DOHH2 (cell line): ENCODE results near the gene ZNF785.

Source experiments
- CTCF ChIP-seq: fragments of 200-600 bp; sonication (generic); IDR thresholded peaks from one replicate; pipeline ENCODE4 v1.5.1; 2014; ENCODE audit warnings: antibody characterized with exemption, mild to moderate bottlenecking, low read depth, low read length; ENCODE audit not compliant: poor library complexity, severe bottlenecking
- EZH2phosphoT487 ChIP-seq: fragments of 200-600 bp; sonication (generic); IDR thresholded peaks from 2 replicates; pipeline ENCODE4 v1.6.1; 2017; ENCODE audit warnings: borderline replicate concordance, mild to moderate bottlenecking, antibody characterized with exemption, low read length, moderate library complexity, mixed read lengths

- no peak for TF ChIP-seq CTCF
- no peak for TF ChIP-seq EZH2phosphoT487
Measured at GRCh38 chr16:30553393-30553899, 32.1 kb downstream of the ZNF785 start.
